ENCODE results near the gene NUDCD3. TPM values are rescaled to one million over a fixed set of nuclear protein-coding genes. Genes with fewer than 3 reads are reported as not detected.

NUDCD3 gene
- total and polyA plus RNA-seq, 8 donors: 12.9 to 147 (median 29.5) TPM

DNA sequence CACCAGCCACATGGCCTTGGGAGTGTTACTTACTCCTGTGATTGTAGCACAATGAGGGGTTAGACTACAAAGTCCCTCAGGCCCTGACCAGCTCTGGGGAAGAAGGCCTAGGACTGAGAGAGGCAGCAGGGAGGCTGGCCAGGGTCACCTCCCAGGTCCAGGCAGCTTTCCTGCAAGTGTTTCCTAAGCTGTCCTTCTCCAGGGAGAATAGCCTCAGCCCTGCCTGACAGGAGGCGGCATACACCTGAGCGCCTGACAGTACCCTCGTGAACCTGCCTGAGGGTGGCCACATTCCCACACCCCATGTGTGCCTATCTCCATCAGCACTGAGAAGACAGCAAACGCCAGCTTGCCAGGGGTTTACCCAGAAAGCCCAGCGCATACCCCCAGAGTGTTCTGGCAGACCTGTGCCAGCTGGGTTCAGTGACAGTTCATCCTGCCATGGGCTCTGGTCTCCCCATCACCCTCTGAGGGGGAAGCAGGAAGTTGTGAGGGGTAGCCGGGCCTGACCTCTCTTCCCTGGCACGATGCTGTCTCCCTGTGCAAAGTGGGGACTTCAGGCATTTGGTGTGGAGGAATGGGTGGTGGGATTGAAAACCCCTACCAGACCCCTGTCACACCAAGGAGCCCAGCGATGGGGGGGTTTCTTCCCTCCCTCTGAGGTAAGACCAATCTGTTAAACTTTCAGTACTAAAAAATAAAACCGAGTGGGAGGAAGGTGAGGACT, 108.8 kb downstream of the NUDCD3 start:
- Histone ChIP-seq H3K27ac (no peak overlapping the region), H3K27me3 (no peaks in the 10 kb centered on the region), H3K4me3 (no peak overlapping the region), H3K9me3 (no peaks in the 10 kb centered on the region), H3K4me1 (no peaks in the 10 kb centered on the region), H3K36me3 (peaks cover 17 to 62% (median 60%) of the 10 kb centered on the region in 4 donors)
- 86 to 92% (median 92%) methylated on average over 7 to 9 of the region's 9 CpGs for WGBS, 5 donors
- intact Hi-C loops (cut with DNase I; ENCODE audit: low total_unique reads): no loop called here
- peak; percentile 1 to 10 for DNase-seq
- no peak for TF ChIP-seq EP300 (IDR thresholded peaks at IDR 0.05)
- TF ChIP-seq POLR2AphosphoS5 (IDR thresholded peaks at IDR 0.05): no peak
- TF ChIP-seq POLR2A (IDR thresholded peaks at IDR 0.05): no peak
- TF ChIP-seq, protein P1, sequence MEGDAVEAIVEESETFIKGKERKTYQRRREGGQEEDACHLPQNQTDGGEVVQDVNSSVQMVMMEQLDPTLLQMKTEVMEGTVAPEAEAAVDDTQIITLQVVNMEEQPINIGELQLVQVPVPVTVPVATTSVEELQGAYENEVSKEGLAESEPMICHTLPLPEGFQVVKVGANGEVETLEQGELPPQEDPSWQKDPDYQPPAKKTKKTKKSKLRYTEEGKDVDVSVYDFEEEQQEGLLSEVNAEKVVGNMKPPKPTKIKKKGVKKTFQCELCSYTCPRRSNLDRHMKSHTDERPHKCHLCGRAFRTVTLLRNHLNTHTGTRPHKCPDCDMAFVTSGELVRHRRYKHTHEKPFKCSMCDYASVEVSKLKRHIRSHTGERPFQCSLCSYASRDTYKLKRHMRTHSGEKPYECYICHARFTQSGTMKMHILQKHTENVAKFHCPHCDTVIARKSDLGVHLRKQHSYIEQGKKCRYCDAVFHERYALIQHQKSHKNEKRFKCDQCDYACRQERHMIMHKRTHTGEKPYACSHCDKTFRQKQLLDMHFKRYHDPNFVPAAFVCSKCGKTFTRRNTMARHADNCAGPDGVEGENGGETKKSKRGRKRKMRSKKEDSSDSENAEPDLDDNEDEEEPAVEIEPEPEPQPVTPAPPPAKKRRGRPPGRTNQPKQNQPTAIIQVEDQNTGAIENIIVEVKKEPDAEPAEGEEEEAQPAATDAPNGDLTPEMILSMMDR (IDR thresholded peaks at IDR 0.05): no peak

DNA sequence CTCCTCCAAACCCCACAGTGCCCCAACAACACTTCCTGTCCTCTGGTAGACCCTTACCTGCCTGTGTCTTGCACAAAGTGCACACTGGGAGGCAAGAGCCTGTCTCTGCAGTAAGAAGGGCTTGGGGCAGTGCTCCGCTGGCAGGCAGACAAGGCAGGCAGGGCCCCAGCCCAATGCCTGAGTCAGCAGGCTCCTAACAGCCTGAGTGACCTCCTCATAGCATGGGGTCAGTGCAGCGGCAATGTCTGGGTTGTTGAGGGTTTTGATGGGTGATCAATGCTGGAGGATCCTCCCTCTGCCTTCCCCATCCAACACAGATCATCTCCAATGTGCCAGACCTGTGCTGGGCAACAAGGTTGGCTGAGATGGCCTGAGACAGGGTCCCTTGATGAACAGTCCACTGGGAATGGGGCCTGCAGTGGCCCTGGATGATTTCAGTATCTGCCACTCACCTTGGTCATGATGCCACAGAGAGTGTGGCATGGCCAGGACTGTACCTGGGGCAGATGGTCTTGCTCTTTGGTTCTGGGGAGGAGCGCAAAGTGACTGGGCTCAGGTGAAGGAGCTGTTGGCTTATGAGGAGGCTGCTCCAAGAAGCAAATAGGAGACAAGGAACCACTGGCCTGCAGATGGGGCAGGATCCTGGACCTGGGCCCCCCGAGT, 109.5 kb downstream of the NUDCD3 start:
- H3K4me3 ChIP-seq: no peak overlapping the region
- H3K4me1 ChIP-seq: no peaks in the 10 kb centered on the region
- DNase-seq: peak; percentile 1 to 17
- no peaks in the 10 kb centered on the region for H3K27me3 ChIP-seq
- no peak overlapping the region for H3K27ac ChIP-seq
- intact Hi-C loops (cut with DNase I; ENCODE audit: low total_unique reads): no loop called here
- 70 to 94% (median 92%) methylated on average over 2 to 4 of the region's 4 CpGs for WGBS, 5 donors
- TF ChIP-seq EP300 (IDR thresholded peaks at IDR 0.05): no peak
- no peaks in the 10 kb centered on the region for H3K9me3 ChIP-seq
- peaks cover 10 to 55% (median 53%) of the 10 kb centered on the region in 4 donors for H3K36me3 ChIP-seq

DNA sequence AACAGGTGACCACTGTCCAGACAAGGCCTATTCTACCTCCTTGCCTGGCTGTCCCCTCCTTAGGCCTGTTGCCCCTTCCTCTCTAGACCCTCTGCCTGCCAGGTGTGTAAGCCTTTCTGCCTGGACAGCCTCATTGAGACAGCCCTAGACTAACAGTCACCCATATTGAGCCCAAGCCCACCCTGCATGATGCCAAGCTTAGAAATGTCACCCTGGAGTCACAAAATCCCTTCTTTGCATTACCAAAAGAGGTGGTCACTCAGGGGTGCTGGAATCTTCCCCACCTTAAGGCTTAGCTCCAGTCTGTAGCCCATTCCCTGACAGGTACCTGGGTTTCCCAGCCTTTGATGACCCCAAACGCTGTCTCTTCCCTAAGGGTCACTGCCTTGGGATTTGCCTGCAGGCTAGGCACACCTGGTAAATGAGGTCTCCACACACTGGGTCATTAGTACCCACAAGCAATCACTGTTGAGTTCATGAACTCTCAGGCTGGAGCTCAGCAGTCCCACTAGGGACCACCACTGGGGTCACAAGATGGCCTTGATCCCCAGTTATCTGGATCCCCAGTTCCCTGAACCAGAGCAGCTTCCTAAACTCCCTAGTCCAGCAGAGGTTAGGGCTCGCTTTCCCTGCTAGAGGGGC, 110.1 kb downstream of the NUDCD3 start:
- Histone ChIP-seq H3K4me3 (no peak overlapping the region), H3K36me3 (peaks cover 5 to 48% (median 46%) of the 10 kb centered on the region in 4 donors), H3K27me3 (no peaks in the 10 kb centered on the region), H3K4me1 (no peaks in the 10 kb centered on the region), H3K9me3 (no peaks in the 10 kb centered on the region), H3K27ac (no peak overlapping the region)
- TF ChIP-seq EP300 (IDR thresholded peaks at IDR 0.05) (no peak), POLR2A (IDR thresholded peaks at IDR 0.05) (no peak), POLR2AphosphoS5 (IDR thresholded peaks at IDR 0.05) (no peak)
- TF ChIP-seq, protein P1 (IDR thresholded peaks at IDR 0.05): no peak
- intact Hi-C loops (cut with DNase I; ENCODE audit: low total_unique reads): no loop called here
- 83 to 100% (median 93%) methylated on average over 1 to 2 of the region's 2 CpGs for WGBS, 5 donors
- DNase-seq: no peak

DNA sequence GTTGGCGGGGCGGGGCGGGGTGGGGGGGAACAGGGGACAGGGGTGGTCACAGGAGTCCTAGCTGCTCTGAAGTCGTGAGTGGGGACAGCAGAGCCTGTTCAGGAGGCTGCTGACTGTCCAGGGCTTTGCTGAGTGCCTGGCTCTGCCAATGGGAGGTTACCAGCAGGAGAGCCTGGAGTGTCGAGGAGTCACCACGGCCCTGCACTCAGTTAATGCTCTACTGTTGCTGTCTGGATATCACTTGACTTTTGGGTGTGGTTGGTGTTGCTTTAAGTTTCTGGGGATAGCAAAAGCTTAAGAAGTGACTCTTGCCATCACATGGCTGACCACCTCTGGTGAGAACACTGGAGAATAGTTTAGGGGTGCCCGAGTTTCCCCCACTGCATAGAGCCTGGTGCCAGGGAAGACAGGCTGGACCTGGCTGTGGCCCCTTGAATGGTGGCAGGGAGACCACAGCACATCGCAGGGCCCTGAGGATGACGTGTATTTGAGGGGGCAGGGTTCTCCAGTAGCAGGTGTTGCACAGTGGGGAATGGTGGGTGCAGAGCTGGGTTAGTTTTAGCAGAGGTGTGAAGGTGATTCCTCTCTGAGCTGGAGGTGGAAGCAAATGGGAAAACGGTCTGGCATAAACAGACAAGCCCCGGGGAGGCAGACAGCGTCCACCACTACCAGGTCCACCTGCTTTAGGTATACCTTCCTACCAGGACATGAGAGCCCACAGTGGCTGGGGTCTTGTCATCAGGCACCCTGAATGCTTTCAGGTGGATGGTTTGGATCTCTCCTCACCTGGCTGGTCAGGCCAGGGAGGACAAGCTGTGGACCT, 110.9 kb downstream of the NUDCD3 start:
- intact Hi-C loops (cut with DNase I; ENCODE audit: low total_unique reads): no loop called here
- WGBS, 5 donors: 75 to 84% (median 79%) methylated on average over 12 of the region's 12 CpGs
- Histone ChIP-seq H3K4me1 (no peaks in the 10 kb centered on the region), H3K36me3 (peaks cover 3 to 41% (median 39%) of the 10 kb centered on the region in 4 donors), H3K9me3 (no peaks in the 10 kb centered on the region), H3K4me3 (no peak overlapping the region), H3K27me3 (no peaks in the 10 kb centered on the region), H3K27ac (no peak overlapping the region)
- TF ChIP-seq EP300 (IDR thresholded peaks at IDR 0.05): no peak
- no peak for TF ChIP-seq POLR2AphosphoS5 (IDR thresholded peaks at IDR 0.05)
- TF ChIP-seq, protein P1 (IDR thresholded peaks at IDR 0.05): no peak
- TF ChIP-seq POLR2A (IDR thresholded peaks at IDR 0.05): no peak
- peak in 1 of 2 donors; percentile 2 for DNase-seq
